ENCODE results near the gene ASAP3. TPM values are rescaled to one million over a fixed set of nuclear protein-coding genes. Genes with fewer than 3 reads are reported as not detected.

ASAP3 gene
- total RNA-seq, 2 experiments from 2014 or later: 0.63 to 1.1 TPM

DNA sequence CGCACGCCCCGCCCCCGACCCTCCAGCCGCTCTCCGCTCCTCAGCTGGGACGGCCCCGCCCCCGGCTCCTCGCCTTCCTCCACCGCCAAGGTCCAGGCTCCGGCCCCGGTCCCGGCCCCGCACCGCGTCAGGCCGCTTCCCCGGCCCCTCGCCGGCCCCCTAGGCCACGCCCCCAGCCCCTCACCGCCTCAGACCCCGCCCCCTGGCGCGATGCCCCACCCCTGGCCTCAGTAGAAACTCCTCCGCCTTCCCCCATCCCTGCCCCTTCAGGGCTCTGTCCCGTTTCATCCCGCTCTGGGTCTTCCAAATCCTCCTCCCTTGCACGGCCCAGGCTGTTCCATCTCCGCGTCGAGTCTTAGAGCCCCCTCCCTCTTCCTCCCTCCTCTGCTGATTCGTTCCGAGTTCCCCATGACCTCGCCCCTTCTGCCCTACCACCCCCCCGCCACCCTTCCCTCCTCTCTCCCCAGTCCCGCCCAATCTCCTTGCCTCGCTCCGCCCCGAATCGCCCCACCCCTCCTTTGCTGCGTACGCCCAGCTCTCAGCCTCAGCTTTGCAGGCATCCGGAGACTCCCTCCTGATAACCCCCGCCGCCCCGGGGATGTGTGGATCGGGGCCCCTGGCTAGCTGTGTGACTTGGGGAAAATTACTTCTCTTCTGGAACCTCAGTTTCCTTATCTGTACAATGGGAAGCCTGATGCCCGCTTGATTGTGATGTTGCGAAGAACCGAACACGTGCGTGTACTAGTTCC, 448 bp upstream of the ASAP3 start:
- POLR2A ChIA-PET: interaction anchor here (0.6 to 1.2 kb wide), 2 partner anchors 140 to 373 kb away, joined by 4 to 11 read pairs; partner anchors contain the start of gene HNRNPR
- CTCF ChIA-PET: interaction anchor here (0.8 to 5.6 kb wide), 6 partner anchors 9 to 153 kb away, joined by 3 to 32 read pairs (median 6); no protein-coding TSS in a partner anchor

GRCh38 chr1:23481904-23482303, 2.1 kb downstream of the ASAP3 start:
- ChIA-PET POLR2A (no interaction called here), CTCF (interaction anchor here (5.6 kb wide), 1 partner anchor 15 kb away, joined by 32 read pairs; no protein-coding TSS in a partner anchor)

DNA sequence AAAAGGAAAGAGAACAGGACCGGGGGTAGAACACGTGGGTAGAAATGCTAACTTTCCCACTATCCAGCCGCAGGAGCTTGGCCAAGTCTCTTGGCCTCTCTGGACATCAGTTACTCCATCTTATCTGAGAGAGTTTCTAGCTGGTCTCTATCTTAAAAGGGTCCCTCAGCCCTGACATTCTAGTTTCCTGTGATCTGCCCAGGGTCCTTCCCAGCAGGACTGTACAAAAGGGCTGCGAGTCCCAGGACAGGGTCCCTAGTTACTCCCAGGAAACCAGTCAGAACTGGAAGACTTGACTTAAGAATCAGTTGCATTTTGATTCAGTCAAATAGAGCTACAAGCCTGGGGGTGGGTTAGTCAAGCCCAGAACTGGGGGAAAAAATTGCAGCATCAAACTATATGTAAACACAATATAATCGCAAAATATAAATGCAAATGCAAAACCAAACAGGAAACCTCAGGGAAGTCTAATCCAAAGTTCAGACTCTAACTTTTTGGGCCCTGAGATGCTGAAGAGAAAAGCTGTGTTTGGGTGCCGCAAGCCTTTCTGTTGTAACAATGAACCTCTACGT, 2.9 kb downstream of the ASAP3 start:
- CTCF ChIA-PET: no interaction called here
- POLR2A ChIA-PET: no interaction called here

DNA sequence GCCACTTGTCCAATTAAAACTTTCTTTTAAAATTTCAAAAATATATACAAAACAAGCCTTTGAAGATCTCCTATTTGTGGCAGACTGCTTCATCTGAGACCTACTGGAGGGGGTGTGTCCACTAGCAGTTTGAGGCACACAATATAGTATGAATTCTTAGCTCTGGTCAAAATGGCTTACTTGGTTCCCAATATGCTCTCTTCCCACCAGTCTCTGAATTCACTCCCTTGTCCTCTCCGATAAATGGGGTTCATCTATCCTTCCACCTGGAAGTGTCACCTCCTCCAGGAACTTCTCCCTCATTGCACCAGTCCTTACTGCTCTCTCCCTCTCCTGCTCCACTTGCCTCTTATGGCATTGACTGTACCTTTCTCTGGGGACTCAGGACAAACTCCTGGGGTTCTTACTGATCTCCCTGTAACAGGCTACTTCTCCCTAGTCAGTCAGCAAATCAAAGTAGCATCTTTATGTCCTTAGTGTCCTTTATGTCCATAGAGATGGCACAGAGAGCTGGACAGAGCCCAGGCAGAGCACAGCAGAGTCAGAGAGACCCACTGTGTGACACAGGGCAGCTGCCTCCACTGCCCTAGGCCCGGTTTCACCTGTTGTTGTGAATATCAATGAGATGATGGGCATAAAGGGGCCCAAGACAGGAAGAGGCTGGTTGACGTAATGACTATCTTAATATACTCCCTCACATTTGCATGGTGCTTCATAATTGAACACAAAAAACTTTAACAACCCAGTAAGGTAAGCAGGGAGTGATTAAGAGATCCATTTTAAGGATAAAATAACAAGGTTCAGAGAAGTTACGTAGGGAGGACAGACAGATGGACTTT, 3.6 kb downstream of the ASAP3 start:
- CTCF ChIA-PET: no interaction called here
- POLR2A ChIA-PET: no interaction called here

GRCh38 chr1:23479666-23479941, 4.4 kb downstream of the ASAP3 start:
- ChIA-PET POLR2A (no interaction called here), CTCF (no interaction called here)

DNA sequence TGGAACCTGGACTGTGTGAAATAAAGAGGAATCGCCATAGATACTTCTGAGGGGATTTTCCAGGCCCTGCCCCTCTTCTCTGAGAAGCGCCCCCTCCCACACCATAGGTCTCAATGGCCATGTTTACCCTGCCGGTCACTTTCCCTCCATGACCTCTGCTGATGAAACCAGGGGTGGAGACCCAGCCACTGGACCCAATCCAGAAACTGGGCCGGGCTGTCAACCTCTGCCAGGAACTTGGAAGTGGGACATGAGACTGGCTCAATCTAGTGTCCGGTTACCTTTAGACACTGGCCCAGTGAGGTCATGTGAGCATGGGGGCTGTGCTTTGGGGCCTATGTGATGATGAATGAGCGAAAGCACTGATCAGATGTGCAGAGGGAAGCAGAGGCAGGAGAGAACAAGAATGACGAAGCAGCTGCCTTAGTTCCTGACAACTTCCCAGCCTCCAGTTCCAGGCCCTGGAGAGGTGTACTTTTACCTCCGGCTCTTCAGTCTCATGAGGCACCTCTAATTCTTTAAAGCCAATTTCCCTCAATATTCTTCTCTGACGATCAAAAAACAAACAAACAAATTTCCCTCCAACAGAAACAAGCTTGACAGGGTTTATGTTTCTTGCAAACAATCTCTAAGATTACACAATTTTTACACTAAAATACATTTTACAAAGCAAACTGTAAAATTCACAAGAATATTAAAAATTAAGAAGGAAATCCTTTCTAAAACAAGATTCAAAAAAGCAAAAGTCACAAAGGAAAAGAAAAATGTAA, 4.9 kb downstream of the ASAP3 start:
- ChIA-PET CTCF (no interaction called here), POLR2A (no interaction called here)

GRCh38 chr1:23477359-23478144, 6.4 kb downstream of the ASAP3 start:
- CTCF ChIA-PET: interaction anchor here (0.7 to 1.9 kb wide), 2 partner anchors 19 to 57 kb away, joined by 4 to 5 read pairs; no protein-coding TSS in a partner anchor

DNA sequence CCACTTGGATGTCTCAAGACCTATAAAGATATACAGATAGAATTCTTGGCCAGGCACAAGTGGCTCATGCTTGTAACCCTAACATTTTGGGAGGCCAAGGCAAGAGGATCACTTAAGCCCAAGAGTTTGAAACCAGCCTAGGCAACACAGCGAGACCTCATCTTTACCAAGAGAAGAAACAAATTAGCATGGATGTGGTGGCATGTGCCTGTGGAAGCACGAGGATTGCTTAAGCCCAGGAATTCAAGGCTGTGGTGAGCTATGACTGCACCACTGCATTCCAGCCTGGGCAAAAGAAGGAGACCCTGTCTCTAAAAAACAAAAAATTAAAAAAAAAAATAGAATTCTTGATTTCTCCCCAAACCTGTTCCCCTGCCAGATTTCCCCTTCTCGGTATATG, 8.3 kb downstream of the ASAP3 start:
- POLR2A ChIA-PET: no interaction called here
- CTCF ChIA-PET: no interaction called here

More at GRCh38 chr1:23477359-23478144, 6.4 kb downstream of the ASAP3 start:
- POLR2A ChIA-PET: no interaction called here

DNA sequence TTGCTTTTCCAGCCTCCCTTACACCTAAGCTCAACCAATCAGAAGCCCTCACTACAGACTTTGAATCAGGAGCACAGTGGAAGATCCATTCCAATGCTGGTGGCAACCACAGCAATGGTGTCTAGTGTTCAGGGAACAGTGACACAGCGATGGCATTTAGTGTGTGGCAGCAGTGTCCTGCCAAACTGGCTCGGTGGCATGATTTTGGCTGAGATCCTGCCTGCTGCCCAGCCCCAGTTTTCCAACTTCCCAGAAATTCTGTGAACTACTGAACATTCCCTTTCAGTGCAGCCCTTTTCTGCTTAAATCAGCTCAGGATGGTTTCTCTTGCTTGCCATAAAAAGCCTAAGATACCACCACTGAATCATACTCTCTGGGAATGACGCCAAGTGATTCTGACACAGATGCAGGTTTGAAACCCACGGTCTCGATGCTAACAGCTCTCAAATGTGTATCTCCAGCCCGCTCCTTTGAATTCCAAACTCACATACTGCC, 8.8 kb downstream of the ASAP3 start:
- POLR2A ChIA-PET: no interaction called here
- CTCF ChIA-PET: no interaction called here

DNA sequence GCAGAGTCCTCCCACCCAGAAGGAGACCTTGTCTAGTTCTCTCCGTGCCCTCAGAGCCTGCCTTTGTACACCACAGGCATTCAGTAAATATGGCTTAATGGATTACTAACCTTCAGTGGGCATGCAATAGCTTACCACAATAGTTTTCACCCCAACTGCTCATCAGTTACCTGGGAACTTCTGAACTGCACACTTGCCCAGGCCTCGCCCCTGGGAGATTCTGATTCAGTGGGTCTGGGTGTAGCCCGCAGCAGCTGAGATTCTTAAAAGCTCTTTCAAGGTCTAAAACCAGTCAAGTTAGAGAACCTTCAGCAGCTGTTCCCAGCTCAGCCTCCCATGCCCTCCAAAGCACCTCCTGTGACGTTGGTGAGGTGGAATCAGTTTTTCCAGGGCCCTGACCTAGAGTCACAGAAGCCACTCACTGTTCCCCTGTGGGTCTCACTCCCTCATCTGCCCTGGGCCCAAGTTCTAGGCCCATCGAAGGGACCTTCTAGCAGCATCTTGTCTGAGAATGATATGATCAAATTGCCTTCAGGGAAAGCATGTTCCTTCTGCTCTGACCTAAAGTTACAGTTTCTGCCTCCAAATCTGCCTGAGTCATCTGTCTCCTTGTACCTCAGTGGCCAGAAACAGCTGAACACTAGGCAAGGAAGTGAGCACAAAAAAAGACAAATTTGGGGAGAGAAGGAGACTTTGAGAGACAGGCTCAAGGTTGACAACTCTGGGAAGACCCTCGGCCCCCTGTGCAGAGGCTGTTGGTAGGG, 10.8 kb downstream of the ASAP3 start:
- CTCF ChIA-PET: no interaction called here
- POLR2A ChIA-PET: no interaction called here

DNA sequence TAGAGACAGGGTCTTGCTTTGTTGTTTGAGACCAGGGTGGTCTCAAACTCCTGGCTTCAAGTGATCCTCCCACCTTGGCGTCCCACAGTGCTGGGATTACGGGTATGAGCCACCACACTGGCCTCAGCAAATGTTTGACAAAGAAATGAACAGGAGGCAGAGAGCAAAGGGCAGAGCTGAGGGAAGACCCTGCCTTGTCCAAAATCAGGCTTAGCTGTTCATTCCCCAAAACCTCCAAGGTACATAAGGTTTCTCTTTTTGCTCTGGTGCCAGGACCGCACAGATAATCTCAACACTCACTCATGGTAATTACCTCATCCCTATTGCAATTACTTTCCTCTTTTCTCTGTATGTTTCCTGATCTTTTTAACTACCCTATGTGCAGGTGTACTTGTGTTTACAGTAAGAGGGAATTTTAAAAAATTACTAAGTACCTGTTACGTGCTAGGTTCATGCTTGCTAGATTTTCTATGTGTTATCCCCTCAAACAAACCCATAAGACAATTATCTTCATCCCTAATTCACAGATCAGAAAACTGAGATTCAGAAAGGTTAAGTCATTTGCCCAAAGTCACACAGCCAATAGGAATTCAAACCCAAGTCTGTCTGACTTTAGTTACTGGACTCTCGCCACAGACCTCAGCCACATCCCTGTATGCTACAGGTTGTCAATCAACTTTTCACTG, 11.5 kb downstream of the ASAP3 start:
- CTCF ChIA-PET: no interaction called here
- POLR2A ChIA-PET: no interaction called here

GRCh38 chr1:23471473-23472075, 12.4 kb downstream of the ASAP3 start:
- ChIA-PET POLR2A (no interaction called here), CTCF (interaction anchor here (0.6 kb wide), 1 partner anchor 194 kb away, joined by 3 read pairs; no protein-coding TSS in a partner anchor)

GRCh38 chr1:23470282-23471070, 13.5 kb downstream of the ASAP3 start:
- CTCF ChIA-PET: no interaction called here
- POLR2A ChIA-PET: interaction anchor here (0.5 kb wide), 1 partner anchor 31 kb away, joined by 4 read pairs; no protein-coding TSS in a partner anchor

DNA sequence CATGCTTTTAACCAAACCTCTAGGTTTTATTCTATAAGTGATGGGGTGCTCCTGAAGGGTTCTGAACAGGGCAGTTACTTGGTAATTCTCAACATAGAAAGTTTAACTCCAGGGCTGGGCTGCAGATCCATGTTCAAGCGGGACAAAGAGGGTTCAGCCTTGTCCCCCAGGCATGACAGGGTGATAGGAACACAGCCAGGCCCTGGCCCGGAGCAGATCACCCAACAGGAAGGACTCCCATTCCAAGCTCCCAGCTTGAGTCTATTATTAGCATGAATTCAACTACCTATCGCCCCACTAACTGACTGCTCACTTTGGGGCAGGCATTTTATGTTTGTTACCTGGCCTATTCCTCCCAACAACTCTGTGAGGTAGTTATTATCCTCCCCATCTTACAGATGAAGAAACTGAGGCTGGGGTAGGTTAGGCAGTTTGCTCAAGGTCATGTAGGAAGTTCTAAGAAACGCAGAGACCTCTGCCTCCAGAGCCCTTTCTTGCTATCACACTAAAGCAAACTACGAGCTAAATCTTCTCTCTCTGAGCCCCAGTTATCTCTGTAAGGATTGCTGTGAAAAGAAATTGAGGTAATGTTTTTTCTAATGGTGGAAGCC, 14.5 kb downstream of the ASAP3 start:
- CTCF ChIA-PET: interaction anchor here (0.8 kb wide), 1 partner anchor 66 kb away, joined by 3 read pairs; no protein-coding TSS in a partner anchor
- POLR2A ChIA-PET: no interaction called here

DNA sequence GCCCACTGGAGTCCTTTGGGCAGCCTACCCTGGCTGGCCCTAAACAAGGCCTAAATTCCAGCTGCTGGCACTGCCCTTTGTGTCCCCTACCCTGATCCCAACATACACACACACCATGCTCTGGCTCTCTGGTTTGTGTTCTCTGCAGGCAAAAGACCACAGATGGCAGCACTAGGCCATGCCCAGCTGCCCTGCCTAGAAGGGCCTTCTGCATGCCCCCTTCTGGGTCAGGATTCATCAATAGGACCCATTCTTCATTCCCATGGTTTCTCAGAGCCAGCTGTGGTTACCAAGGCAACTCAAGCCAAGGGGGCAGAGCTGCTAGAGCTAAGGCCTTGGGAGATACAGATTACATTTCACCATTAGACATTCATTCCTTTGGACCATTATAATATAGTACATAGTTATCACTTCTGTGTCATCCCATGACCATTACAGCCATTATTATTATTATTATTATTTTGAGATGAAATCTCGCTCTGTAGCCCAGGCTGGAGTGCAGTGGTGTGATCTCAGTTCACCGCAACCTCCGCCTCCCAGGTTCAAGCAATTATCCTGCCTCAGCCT, 17.5 kb downstream of the ASAP3 start:
- POLR2A ChIA-PET: no interaction called here
- CTCF ChIA-PET: interaction anchor here (1.2 kb wide), 1 partner anchor 31 kb away, joined by 4 read pairs; no protein-coding TSS in a partner anchor

DNA sequence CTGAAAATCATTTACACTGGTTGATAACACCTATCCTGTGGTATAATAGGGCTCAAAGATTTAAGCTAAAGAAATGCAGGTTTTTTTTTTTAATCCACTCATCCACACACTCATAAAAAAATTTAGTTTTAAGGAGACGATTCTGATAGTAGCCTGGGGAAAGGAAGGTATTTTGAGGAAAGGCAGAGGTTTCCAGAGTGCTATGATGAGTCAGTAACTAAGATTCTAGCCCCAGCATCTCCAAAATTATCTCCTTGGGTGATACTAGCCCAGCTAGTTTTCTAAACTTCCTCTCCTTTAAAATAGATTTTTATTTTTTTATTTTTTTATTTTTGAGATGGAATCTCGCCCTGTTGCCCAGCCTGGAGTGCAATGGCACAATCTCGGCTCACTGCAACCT, 20.7 kb downstream of the ASAP3 start:
- CTCF ChIA-PET: no interaction called here

More for the DNA sequence above, 20.7 kb downstream of the ASAP3 start:
- POLR2A ChIA-PET: no interaction called here

Data from activated CD8-positive, alpha-beta memory T cell treated with anti-CD3 and anti-CD28 coated beads for 36 hours (primary cell).